HG02852 (cell line): ENCODE results near the gene CNTNAP2.
"Not testable (repeated sequence)": the region's sequence is repeated elsewhere in the genome, so short reads cannot be mapped to it uniquely, and the experiment has no call there.

Source experiments
- ATAC-seq: cut with Tn5 transposase; IDR thresholded peaks from one replicate; pipeline ENCODE4 v1.9.1; 2021; ENCODE audit warnings: mild to moderate bottlenecking, moderate library complexity; ENCODE audit not compliant: unreplicated experiment

The CNTNAP2 gene

DNA sequence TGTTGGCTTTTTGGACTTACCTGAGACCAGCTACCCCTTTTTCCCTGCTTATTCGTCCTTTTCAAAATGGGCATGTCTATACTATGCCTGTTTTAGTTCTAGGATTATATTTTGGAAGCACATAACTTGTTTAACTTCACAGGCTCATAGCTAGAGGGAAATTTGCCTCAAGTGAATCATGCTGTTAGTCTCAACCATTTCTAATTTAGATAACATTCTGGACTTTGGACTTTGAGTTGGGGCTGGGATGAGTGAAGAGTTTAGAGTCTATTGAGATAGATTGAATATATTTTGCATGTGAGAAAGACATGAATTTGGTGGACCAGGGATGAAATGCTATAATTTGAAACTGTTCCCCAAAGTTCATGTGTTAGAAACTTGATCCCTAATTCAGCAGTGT, 1919.3 kb downstream of the CNTNAP2 start:
- no peak for ATAC-seq

DNA sequence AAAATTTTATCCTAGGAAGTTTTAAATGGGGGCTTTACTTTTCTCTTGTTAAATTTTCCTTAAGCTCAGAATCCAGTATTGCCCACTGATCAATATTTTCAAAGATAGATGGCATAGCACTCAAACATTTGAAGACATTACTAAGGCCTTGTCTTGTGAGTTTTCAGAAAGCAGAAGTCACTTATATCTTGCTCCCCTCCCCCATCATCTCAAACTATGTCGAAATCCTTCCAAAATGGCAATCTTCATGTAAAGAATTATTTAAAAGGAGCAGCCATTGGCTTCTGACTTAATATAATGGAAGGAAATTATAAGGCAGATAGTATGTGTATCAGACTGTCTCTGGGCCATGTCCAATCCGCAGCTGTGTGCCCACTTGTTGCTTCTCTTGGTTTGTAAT, 1920.4 kb downstream of the CNTNAP2 start:
- ATAC-seq = no peak

DNA sequence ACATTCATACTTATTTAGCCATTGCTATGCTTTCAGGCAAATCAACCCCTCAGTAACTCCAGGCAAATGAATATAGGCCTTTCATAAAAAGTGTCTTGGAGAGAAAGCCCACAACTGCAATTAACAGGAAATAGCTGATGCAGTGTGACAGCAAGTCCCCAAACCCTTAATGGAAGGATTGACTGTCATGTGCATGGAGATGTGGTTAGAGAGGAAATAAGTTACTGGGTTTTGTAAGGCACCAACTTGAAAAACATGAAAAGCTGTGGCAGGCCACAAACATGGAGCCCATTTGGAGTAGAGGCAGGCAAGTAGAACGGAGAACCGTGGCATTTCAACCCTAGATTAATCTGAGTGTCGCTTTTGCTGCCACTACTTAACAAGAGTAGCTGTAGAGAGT, 1924.6 kb downstream of the CNTNAP2 start:
- ATAC-seq = no peak

DNA sequence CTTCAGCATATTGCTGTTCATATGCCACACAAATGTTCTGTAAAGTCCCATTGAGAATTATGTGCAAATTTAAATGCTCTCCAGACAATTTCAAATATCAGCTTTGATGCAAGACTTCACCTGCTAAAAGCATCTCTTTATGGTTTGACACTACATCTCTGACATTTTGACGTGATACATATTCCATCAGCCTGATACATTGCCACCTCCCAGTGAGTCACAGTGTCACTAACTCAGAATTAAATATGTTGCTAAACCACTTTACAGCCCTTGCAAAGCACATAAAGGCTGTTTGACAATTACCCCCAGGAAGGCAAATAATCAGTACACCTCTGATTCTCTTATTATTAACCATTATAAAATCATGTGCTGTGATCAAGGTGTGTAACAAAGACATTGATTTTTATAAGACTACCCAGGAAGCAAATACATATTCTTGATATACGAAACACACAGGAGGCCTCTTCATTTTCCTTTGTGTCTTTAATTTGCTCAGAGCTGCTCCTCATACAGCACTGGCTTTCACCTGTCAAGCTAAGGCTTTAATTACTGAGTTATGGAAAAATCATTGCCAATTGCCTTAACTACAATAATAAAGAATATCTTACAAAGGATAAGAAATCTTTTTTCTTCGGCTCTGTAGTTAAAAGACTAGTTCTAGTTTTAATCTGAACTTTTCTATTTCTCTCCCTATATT, 1926.5 kb downstream of the CNTNAP2 start:
- ATAC-seq = no peak

DNA sequence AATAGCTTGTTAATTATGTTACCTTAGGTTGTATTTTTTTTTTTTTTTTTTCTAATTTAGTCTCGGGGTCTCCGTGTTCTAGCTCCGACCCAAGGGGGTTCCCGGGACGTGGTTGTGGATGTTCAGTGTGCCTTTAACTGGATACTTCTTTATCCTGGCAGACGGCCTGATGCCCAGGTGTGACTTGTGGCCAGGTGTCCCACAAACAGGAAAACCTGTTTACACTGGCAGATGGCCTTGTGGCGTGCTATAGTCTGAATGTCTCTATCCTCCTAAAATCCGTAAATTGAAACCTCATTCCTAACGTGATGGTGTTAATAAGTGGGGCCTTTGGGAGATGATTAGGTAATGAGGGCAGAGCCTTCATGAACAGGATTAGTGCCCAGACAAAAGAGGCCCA, 1927.6 kb downstream of the CNTNAP2 start:
- no peak for ATAC-seq

DNA sequence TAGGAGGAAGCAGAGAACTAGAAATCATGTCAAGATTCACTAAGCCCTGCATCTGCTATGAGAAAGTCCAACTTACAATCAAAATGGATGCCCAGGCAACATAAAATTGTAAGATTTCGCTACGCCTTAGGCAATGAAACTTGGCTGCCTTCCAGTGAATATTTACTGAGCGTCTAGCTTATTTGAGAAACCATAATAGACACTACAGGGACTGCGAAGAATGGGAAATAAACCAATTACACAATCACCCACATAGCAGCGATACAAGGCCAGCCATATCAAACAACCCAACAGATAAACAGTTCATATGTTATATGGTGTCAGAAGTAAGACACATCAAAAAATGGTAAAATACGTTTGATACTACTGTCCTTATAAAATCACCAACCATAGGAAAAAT, 1928.9 kb downstream of the CNTNAP2 start:
- ATAC-seq = no peak

DNA sequence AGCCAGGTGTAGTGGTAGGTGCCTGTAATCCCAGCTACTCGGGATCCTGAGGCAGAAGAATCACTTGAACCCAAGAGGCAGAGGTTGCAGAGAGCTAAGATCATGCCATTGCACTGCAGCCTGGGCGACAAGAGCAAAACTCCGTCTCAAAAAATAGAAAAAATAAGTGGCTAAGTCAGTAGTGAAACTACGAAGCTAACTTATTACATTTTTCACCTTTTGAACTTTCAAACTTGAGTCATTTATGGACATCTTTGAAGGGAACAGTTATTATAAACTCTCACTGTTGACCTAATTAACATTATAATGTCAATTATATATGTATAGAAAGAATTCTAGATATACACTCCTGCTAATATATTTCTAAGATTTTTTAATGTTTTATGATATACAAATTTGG, 1932.5 kb downstream of the CNTNAP2 start:
- ATAC-seq = peak; percentile 51

DNA sequence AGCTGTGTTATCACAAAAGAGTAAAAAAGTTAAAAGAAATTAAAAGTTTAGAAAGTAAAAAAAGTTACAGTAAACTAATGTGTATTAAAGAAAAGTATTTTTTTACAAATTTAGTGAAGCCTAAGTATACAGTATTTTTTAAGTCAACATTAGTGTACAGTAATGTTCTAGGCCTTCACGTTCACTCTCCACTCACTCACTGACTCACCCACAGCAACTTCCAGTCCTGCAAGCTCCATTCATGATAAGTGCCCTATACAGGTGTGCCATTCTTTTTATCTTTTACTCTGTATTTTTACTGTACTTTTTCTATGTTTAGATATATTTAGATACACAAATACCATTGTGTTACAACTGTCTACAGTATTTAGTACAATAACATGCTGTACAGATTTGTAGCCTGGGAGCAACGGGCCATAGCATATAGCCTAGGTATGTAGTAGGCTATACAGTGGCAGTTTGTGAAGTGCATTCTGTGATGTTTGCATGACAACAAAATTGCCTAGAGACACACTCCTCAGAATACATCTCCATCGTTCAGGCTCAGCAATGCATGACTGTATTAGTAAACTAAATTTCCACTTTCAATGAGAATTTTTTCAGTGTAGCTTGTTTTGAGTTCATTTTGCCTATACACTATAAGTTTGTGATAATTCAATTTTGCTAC, 1934.0 kb downstream of the CNTNAP2 start:
- no peak for ATAC-seq

DNA sequence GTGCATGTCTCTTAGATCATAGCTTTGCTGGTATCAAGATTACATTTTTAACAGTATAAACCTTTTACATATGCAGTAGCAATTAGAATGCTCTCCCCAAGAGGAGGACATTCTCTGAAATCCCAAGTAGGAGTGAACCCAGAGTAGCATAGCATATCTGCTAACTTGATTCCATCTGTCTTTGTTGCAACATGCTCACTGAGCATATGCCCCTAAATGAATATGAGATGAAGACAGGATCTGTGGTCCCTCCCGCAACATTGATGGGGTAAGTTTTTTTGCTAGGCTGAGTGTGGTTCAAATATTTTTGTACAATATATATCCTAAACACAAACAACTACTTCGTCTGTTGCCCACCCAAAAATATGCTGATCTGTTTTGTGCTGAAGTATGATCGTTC, 1939.8 kb downstream of the CNTNAP2 start:
- ATAC-seq = no peak

DNA sequence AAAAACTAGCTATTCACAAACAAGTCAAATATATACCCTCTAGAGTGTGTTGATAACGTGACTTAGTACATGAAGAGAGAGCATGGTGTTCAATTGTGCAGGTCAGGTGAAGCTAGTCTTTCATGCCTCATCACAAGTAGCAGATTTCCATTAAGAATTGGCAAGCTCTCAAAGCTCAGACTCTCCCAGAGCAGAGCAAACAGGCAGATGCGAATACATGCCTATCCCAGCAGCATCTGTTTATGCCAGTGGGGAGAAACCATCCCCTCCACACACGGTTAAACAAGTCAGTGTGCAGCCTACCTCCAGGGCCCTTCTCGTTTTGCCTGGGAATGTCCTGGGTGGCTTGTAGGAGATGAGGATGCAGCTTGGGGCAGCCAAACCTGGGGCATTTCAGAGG, 1941.5 kb downstream of the CNTNAP2 start:
- ATAC-seq = no peak

DNA sequence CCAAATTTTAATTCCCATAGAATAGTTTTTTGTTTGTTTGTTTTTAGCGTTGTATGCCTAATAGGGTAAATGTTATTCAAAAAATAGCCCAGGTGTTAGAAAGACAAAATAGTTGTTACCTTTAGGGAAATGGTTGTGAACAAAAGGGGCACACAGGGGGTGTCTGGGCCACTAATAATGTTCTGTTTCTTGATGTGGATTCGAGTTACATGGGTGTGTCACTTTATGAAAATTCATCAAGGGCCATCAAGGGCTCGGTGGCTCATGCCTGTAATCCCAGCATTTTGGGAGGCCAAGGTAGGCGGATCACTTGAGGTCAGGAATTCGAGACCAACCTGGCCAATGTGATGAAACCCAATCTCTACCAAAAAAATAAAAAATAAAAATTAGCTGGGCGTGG, 1942.2 kb downstream of the CNTNAP2 start:
- ATAC-seq = no peak

DNA sequence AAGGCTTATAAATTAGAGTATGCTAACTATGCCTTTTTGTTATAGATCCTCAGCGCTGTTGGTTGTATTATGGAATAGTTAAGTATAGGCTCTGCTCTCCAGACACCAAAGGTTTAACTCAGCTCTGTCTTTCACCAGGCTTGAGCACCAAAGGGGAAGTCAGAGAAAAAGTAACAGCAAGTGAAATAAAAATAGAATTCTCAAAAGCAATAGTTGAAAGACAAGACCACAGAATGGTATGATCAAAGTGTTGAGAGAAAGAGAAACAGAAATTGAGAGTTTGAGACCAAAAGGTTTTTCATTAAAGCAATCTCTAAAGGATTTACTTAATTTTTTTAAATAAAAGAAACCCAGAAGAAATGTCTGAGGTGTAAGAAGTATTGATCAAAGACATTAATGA, 1944.1 kb downstream of the CNTNAP2 start:
- ATAC-seq = peak; percentile 99

DNA sequence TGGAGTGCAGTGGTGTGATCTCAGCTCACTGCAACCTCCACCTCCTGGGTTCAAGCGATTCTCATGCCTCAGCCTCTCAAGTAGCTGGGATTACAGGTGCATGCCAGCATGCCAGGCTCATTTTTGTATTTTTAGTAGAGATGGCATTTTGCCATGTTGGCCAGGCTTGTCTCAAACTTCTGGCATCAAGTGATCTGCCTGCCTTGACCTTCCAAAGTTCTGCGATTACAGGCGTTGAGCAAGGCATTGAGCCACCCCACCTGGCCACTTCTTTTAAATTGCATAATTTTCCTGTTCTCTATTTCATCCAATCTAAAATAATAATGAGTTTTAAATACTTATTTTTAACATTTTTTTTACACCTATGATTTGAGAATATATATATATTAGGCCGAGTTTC, 1961.5 kb downstream of the CNTNAP2 start:
- ATAC-seq = not testable (repeated sequence)

DNA sequence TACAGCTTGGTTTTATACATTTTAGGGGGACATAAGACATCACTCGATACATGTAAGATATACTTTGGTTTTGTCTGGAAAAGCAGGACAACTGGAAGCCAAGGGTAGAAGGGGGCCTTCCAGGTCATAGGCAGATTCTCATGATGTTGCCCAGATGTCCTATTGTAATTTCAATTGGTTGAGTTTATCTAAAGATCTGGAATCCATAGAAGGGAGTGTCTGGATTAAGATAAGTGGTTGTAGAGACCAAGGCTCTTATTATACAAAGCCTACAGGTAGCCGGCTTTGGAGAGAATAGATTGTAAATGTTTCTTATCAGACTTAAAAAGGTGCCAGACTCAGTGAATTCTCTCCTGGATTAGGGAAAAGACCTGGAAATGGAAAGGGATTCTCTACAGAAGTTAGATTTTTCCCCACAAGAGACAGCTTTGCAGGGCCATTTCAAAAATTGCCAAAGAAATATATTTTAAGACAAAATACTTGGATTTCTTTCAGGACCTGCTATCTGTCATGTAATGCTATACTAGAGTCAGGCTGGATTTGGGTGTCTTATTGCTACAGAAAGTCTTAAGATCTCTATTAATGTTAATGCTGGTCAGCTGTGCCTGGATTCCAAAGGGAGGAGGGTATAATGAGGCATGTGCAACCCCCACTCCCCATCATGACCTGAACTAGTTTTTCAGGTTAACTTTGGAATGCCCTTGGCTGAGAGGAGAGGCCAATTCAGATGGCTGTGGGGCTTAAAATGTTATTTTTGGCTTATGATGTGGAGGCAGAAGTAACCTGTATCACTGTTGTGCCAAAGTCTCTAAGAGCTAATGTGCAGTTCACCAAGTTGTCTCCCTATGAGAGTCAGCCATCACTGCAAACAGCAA, 1962.8 kb downstream of the CNTNAP2 start:
- no peak for ATAC-seq

DNA sequence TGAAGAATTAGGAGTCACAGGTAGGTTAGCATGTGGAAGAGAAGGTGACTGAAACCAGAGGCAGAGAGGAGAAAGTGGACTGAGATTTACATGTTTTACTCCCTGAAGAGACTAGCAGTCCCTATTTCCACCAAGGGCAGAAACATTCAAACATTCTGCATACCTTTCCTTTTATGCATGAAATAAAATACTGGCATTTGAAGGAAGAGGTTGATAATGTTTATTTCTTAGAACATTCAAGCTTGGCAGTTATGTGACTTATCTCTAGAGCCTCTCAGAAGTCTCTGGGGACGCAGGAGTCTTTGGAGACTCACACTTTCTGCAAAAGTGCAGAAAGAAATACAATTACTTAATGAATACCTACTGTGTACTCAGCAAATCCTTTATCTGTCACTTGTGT, 1966.8 kb downstream of the CNTNAP2 start:
- ATAC-seq = no peak

DNA sequence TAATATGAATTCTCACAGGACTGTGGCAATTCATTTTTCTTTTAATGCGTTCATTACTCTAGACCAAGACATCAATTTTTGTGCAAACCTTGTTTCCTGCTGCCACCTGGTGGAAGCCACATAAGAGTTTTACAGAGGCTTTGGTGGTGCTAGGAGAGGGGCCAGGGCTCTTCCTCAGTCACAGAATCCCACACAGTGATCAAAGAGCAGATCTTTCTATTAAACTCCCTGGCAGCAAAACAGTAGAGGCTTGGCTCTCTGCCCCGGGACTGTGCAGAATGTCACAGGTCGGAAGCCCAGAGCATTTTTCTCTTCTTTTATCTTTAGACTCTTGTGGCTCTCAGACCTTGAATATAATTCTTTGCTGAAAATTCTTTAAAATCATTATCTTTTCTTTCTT, 1967.5 kb downstream of the CNTNAP2 start:
- ATAC-seq = no peak

DNA sequence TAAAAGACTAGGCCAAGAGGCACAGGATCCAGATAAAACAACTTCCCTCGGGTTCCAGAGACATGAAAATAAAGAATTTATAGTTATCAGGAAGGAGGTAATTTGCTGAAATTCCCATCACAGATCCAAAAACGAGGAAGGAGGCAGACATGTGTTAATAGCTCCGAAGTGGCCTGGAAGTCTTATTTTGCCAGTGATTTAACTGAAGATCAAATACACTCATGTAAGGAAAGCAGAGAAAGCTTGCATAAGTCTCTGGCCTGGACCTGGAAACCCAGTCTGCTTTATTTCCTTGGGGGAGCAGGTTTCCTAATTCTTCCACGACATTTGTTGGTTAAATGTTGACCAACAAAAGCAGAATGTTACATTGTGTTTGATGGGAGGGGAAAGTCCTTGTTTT, 1975.3 kb downstream of the CNTNAP2 start:
- ATAC-seq = no peak

DNA sequence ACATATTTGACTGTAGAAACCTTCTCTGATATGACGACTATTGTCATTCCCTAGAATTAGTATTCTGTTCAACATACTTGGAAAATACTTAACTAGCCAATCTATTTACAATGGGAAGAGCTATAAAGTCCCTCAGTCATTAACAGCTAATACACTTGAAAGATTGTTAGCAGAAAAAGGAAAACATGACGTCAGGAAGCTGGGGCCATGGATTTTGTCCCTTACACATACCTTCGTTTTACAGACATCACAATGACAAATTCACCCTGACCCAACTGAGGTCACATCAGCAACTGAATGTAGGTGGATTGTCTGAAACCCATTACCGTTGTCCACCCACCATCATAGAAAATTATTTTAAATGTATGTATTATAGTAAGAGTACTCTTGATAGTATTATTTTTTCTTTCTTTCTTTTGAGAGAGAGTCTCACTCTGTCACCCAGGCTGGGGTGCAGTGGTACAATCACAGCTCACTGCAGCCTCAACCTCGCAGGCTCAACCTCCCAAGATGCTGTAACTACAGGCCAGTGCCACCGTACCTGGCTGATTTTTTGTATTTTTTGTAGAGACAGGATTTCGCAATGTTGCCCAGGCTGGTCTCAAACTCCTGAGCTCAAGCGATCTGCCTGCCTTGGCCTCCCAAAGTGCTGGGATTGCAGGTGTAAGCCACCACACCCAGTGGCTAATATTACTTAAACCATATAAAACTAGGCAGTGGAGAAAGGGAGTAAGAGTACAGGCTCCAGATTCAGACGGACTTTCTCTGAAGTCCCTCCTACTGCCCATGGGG, 1977.0 kb downstream of the CNTNAP2 start:
- no peak for ATAC-seq

DNA sequence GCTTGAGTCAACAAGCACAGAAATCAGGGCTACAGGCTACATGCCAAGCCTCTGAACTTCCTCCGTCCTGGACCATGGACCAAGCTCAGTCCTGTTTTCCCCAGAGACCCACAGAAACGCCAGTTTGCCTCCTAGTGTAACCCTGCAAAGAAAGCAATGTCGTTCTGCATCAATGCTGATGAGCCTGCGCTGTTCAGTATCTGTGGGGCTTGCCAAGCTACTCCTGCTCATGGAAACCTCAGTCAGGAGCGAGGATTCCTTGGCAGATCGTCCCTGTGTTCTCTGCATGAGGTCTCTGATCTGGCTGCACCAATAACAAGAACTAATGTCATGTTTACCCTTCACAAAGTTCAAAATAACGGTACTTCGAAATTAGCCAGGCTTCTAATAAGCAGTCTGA, 1978.5 kb downstream of the CNTNAP2 start:
- no peak for ATAC-seq

DNA sequence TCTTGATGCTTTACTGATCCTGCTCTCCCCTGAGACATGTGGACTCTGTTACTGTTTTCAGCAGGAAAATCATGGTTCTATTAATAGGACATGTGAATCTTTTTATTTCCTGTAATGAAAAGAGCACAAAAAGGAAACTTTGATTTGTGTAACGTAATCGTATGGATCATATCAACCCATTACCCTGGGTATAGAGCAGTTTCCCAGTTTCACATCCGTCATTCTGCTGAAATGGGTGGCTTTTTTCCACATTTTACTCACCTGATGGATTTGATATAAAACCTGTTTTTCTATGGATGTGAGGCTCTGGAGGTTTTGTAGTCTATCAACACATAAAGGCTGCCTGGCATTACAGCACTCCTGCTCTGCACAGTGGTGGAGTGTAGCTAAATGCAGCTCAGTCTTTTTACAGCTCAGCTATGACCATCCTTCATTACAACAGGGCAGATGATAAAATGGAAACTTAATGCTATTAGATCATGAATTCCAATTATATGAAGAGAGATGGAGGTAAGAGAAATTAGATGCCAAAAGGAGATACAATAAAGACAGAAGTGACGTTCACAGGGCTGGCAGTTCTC, 1987.6 kb downstream of the CNTNAP2 start:
- ATAC-seq = no peak

DNA sequence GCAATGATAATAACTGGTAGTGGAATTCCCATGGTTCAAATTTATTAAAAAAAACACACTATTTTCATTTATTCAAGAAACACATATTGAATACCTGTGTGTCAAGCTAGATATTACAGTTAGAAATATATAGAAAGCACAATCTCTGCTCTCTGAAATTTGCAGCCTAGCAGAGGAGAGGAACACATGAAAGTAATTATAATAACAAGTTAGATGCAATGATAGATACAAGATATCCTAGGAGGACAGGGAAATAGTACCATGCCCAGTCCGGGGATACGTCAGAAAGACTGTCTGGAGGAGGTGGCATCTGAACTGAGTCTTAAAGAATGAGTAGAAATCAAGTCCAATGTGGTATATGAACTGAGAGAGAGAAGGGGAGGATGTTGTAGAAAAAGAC, 1988.3 kb downstream of the CNTNAP2 start:
- ATAC-seq = no peak
